GM21447 (cell line): ENCODE measurements around the gene SALL3.

Experiments used
- ATAC-seq: cut with Tn5 transposase; IDR thresholded peaks from one replicate; pipeline ENCODE4 v1.9.1; 2021; ENCODE audit not compliant: unreplicated experiment

Gene SALL3

GRCh38 chr18:78999939-79000338 lies 20.3 kb downstream of the SALL3 start:
- no peak for ATAC-seq

- no peak for ATAC-seq
These were observed 21.4 kb downstream of the SALL3 start for GRCh38 chr18:79000997-79001396.

GRCh38 chr18:79005653-79006052 lies 26.0 kb downstream of the SALL3 start:
- ATAC-seq = no peak

- ATAC-seq = no peak
These were observed 26.6 kb downstream of the SALL3 start for GRCh38 chr18:79006106-79006795.

- no peak for ATAC-seq
These were observed 27.8 kb downstream of the SALL3 start for GRCh38 chr18:79007440-79007839.

GRCh38 chr18:79008356-79008940 lies 28.8 kb downstream of the SALL3 start:
- ATAC-seq = no peak

GRCh38 chr18:79010802-79011201 lies 31.2 kb downstream of the SALL3 start:
- no peak for ATAC-seq

GRCh38 chr18:79011300-79011870 lies 31.8 kb downstream of the SALL3 start:
- ATAC-seq = no peak

GRCh38 chr18:79013869-79014268 lies 34.3 kb downstream of the SALL3 start:
- ATAC-seq = no peak

- no peak for ATAC-seq
These were observed 39.3 kb downstream of the SALL3 start for GRCh38 chr18:79018911-79019310.

- ATAC-seq = no peak
These were observed 40.3 kb downstream of the SALL3 start for GRCh38 chr18:79019881-79020280.

GRCh38 chr18:79022603-79023002 lies 43.0 kb downstream of the SALL3 start:
- no peak for ATAC-seq

GRCh38 chr18:79026491-79026890 lies 46.9 kb downstream of the SALL3 start:
- no peak for ATAC-seq

GRCh38 chr18:79030680-79031079 lies 51.1 kb downstream of the SALL3 start:
- ATAC-seq = no peak

- no peak for ATAC-seq
These were observed 62.7 kb downstream of the SALL3 start for GRCh38 chr18:79042276-79042675.

- no peak for ATAC-seq
These were observed 63.7 kb downstream of the SALL3 start for GRCh38 chr18:79043288-79043687.

- no peak for ATAC-seq
These were observed 66.9 kb downstream of the SALL3 start for GRCh38 chr18:79046522-79046921.

GRCh38 chr18:79047556-79048244 lies 68.1 kb downstream of the SALL3 start:
- ATAC-seq = no peak

- no peak for ATAC-seq
These were observed 68.6 kb downstream of the SALL3 start for GRCh38 chr18:79048245-79048632.

GRCh38 chr18:79049506-79049905 lies 69.9 kb downstream of the SALL3 start:
- ATAC-seq = no peak
